Natural killer cell (primary cell): ENCODE measurements around the gene TAPBP. TPM values are rescaled to one million over a fixed set of nuclear protein-coding genes. Genes with fewer than 3 reads are reported as not detected.

Source experiments
- ATAC-seq, 3 donors: fragments of 150-1000 bp in 2 of 3; fragments of 200-7000 bp in 1 of 3; cut with Tn5 transposase; 1 replicate in 1 of 3; 2 replicates in 2 of 3; pipeline ENCODE4 v1.10.0; 2021; ENCODE audit warnings: mild to moderate bottlenecking in 2 of 3, moderate library complexity in 2 of 3
- DNase-seq, 2 donors: peaks; one replicate each; pipeline versions ENCODE4 v3.0.0 to v3.0.0-alpha.2; 2013 to 2021; ENCODE audit warnings: mixed read lengths in 1 of 2
- H3K27ac ChIP-seq: one replicate; pipeline ENCODE4 v1.5.1; 2013; ENCODE audit warnings: mild to moderate bottlenecking, low read length
- H3K27me3 ChIP-seq: one replicate; pipeline ENCODE4 v1.6.1; 2013; ENCODE audit warnings: low read length; ENCODE audit not compliant: control insufficient read depth, insufficient read depth
- H3K36me3 ChIP-seq: one replicate; pipeline ENCODE4 v1.6.1; 2013; ENCODE audit warnings: low read length; ENCODE audit not compliant: control insufficient read depth, insufficient read depth
- H3K4me1 ChIP-seq: one replicate; pipeline ENCODE4 v1.6.1; 2013; ENCODE audit warnings: low read length; ENCODE audit not compliant: control insufficient read depth, insufficient read depth
- H3K4me3 ChIP-seq: one replicate; pipeline ENCODE4 v1.5.1; 2013; ENCODE audit warnings: low read length
- H3K9me3 ChIP-seq: one replicate; pipeline ENCODE4 v1.6.1; 2013; ENCODE audit warnings: low read length; ENCODE audit not compliant: control insufficient read depth, insufficient read depth
- H3K27ac Mint-ChIP-seq, 2 donors: one replicate each; pipeline ENCODE4 v1.8.0; 2022; ENCODE audit warnings: mild to moderate bottlenecking in 2 of 2, mixed read lengths in 2 of 2, moderate library complexity in 1 of 2
- H3K27me3 Mint-ChIP-seq, 2 donors: one replicate each; pipeline ENCODE4 v1.8.0; 2022; ENCODE audit warnings: low read depth in 2 of 2, mixed read lengths in 2 of 2
- H3K36me3 Mint-ChIP-seq: one replicate; pipeline ENCODE4 v1.8.0; 2022; ENCODE audit warnings: mixed read lengths
- H3K4me1 Mint-ChIP-seq, 2 donors: one replicate each; pipeline ENCODE4 v1.8.0; 2022; ENCODE audit warnings: mixed read lengths in 2 of 2
- H3K4me3 Mint-ChIP-seq: one replicate; pipeline ENCODE4 v1.8.0; 2022; ENCODE audit warnings: mild to moderate bottlenecking, moderate library complexity, mixed read lengths
- H3K9me3 Mint-ChIP-seq, 2 donors: one replicate each; pipeline ENCODE4 v1.8.0; 2022; ENCODE audit warnings: mixed read lengths in 2 of 2
- CTCF ChIP-seq: fragments of 200-600 bp; IDR thresholded peaks from one replicate; pipeline ENCODE4 v1.8.0; 2022; ENCODE audit warnings: antibody characterized with exemption
- WGBS: methylation state at CpG from one replicate; pipeline ENCODE4 v1.1.7; 2013; ENCODE audit warnings: missing lambda C conversion rate; ENCODE audit not compliant: insufficient coverage; 5-methylcytosine and 5-hydroxymethylcytosine counted together
- intact Hi-C: fragments of 100-400 bp; cut with micrococcal nuclease; formaldehyde crosslinking; loops from one replicate; pipeline ENCODE4 v1.14.2; 2022
- total RNA-seq, 4 donors: library from RNA; stranded (reverse); fragments of 120-200 nt in 1 of 4; gene quantifications; one replicate each; pipeline versions ENCODE4 v1.2.3 to v1.2.4, GENCODE V29; 2013 to 2022

TAPBP gene
- total RNA-seq, 3 donors from 2014 or later (not counting 1 experiment from before 2014, with no cell fraction given) = 404 to 457 (median 446) TPM

GRCh38 chr6:33315793-33316602, 2.1 kb upstream of the TAPBP start:
- no peak overlapping the region for H3K4me3 ChIP-seq
- Mint-ChIP-seq H3K36me3 (peaks cover 25% of the 10 kb centered on the region), H3K27ac (peak overlapping the region; percentile 98 to 99), H3K4me1 (peaks cover 57 to 91% of the 10 kb centered on the region in 2 donors), H3K4me3 (peak overlapping the region; percentile 97), H3K9me3 (no peaks in the 10 kb centered on the region), H3K27me3 (no peaks in the 10 kb centered on the region)
- DNase-seq = no peak
- H3K9me3 ChIP-seq = no peaks in the 10 kb centered on the region
- H3K27me3 ChIP-seq = no peaks in the 10 kb centered on the region
- peaks cover 78% of the 10 kb centered on the region for H3K4me1 ChIP-seq
- no peak for TF ChIP-seq CTCF
- H3K27ac ChIP-seq = peak overlapping the region; percentile 98
- 94% methylated on average over 13 of the region's 17 CpGs for WGBS
- peaks cover 35% of the 10 kb centered on the region for H3K36me3 ChIP-seq
- intact Hi-C loops = no loop called here
- no peak for ATAC-seq

GRCh38 chr6:33314943-33315792, 1.3 kb upstream of the TAPBP start:
- Histone ChIP-seq H3K9me3 (no peaks in the 10 kb centered on the region), H3K27ac (peak overlapping the region; percentile 98), H3K4me1 (peaks cover 72% of the 10 kb centered on the region), H3K4me3 (peak overlapping the region; percentile 91), H3K36me3 (peaks cover 29% of the 10 kb centered on the region), H3K27me3 (no peaks in the 10 kb centered on the region)
- Mint-ChIP-seq H3K9me3 (no peaks in the 10 kb centered on the region), H3K27ac (peak overlapping the region; percentile 98 to 99), H3K36me3 (peaks cover 23% of the 10 kb centered on the region), H3K4me1 (peaks cover 52 to 86% of the 10 kb centered on the region in 2 donors), H3K4me3 (peak overlapping the region; percentile 96), H3K27me3 (no peaks in the 10 kb centered on the region)
- DNase-seq = peak in 1 of 2 donors; percentile 43
- whole genome bisulfite sequencing = 69% methylated on average over 45 of the region's 47 CpGs
- intact Hi-C loops = loop anchor here (1.0 kb wide), 2 partner anchors 38 to 76 kb away; partner anchors contain the start of genes B3GALT4 and KIFC1
- ATAC-seq = no peak
- no peak for TF ChIP-seq CTCF

GRCh38 chr6:33314515-33314942, 651 bp upstream of the TAPBP start:
- no peaks in the 10 kb centered on the region for H3K9me3 Mint-ChIP-seq
- H3K4me3 Mint-ChIP-seq = peak overlapping the region; percentile 96
- intact Hi-C loops = loop anchor here (1.0 kb wide), 2 partner anchors 37 to 77 kb away; partner anchors contain the start of genes B3GALT4 and KIFC1
- peaks cover 66% of the 10 kb centered on the region for H3K4me1 ChIP-seq
- H3K27me3 ChIP-seq = no peaks in the 10 kb centered on the region
- peaks cover 23% of the 10 kb centered on the region for H3K36me3 ChIP-seq
- H3K4me1 Mint-ChIP-seq = peaks cover 46 to 80% of the 10 kb centered on the region in 2 donors
- peaks cover 16% of the 10 kb centered on the region for H3K36me3 Mint-ChIP-seq
- peak overlapping the region; percentile 91 for H3K4me3 ChIP-seq
- ATAC-seq (peak; percentile 32 to 52 (median 40)), DNase-seq (peak; percentile 55 to 93)
- no peak for TF ChIP-seq CTCF
- WGBS = 23% methylated on average over 3 of the region's 10 CpGs
- H3K27ac ChIP-seq = peak overlapping the region; percentile 98
- no peaks in the 10 kb centered on the region for H3K27me3 Mint-ChIP-seq
- H3K27ac Mint-ChIP-seq = peak overlapping the region; percentile 98 to 99
- no peaks in the 10 kb centered on the region for H3K9me3 ChIP-seq
